Activated CD8-positive, alpha-beta memory T cell treated with anti-CD3 and anti-CD28 coated beads for 24 hours (primary cell): ENCODE measurements around the gene GKN2.

Source experiments
- DNase-seq: peaks from one replicate; pipeline ENCODE4 v3.0.0-alpha.2; 2020

The GKN2 gene, protein sequence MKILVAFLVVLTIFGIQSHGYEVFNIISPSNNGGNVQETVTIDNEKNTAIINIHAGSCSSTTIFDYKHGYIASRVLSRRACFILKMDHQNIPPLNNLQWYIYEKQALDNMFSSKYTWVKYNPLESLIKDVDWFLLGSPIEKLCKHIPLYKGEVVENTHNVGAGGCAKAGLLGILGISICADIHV

DNA sequence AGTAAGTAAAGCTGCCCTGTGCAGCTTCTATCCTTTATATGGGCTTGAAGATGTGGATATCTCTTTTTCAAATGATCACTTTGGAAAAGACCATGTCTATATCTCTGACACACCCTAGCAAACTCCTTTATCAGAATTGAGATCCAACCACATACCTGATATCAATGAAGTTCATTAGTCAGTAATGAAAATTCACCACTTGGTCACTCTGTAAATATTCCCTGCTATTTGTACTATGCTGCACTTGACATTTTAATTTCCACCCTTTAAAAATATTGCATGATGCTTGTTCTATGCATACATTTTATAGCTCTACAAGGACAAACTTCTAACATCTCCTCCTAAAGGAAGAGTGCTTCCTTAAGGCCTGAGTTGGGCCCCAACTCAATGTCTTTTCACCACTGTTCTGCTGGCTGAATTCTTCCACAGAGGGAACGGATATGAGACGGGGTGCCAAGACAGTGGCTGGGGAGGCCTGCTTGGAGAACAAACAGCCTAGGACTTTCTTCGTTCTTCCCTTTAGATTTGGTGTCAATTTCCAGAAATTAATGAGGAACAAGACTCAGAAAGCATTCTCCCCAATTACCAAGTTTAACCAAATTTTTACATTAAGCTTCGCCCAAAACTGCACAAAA is at the start of gene GKN2:
Gene GKN2 (minus strand): TSS at position 7 of the 635 bp plus-strand sequence. CDS start 32 bp downstream, outside the sequence.
- no peak for DNase-seq

DNA sequence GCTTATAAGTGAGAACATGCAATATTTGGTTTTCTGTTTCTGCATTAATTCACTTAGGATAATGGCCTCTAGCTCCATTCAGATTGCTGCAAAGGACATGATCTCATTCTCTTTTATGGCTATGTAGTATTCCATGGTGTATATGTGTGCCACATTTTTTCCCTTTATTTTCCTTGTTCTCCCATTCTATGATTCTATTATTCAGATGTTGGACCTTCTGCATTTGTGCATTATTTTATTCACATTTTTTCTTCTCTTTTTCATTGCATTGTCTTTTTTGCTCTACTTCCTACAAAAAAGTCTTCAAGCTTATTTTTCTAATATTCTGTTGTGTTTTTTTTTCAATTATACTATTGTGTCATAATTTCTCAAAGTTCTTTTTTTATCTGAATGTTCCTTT is 49.2 kb upstream of the GKN2 start:
- no peak for DNase-seq

DNA sequence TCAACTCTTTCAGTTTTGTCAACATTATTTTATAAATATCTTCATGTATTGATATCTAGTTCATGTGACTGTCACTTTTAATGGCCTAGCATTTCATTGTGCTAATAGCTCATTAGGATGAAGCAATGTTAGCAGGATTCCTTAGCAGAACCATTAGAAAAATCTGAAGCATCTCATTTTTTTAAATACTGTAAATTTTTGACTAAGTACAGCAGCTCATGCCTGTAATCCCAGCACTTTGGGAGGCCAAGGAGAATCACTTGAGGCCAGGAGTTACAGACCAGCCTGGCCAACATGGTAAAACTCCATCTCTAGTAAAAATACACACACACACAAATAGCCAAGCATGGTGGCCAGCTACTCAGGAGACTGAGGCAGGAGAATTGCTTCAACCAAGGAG is 44.7 kb upstream of the GKN2 start:
- no peak for DNase-seq

DNA sequence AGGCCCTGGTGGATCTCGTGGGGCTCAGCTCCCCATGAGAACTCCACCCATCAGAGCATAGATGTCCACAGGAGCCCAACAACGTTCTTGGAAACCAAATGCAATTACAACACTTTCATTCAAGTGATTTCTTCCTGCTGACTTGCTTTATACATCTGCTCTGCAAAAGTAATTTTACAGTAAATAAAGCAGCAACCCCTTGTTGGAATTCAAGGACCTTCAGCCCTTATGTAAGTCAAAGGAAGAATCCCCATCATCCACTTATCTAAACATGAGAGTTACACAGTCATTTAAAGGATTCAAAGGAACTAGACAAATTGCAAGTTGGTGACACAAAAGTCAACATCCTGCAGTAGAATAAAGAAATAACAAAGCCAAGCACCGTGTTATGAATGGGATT is 43.2 kb upstream of the GKN2 start:
- DNase-seq, result no peak

DNA sequence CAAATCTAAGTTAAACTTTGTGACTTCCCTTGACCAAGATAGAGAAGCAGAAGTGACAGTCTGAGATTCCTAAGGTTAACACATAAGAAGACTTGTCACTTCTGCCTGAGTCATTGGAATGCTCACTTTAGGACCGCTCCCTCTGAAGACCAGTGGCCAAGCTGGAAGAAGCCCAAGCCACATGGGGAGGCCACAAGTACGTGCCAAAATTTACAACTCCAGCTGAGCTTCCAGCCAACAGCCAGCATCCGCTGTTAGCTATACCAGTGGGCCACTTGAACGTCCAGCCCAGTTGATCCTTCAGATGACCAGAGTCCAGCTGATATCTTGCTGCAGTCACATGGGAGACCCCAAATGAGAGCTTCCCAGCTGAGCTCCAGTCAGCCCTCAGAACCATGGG is 42.2 kb upstream of the GKN2 start:
- DNase-seq, result no peak

DNA sequence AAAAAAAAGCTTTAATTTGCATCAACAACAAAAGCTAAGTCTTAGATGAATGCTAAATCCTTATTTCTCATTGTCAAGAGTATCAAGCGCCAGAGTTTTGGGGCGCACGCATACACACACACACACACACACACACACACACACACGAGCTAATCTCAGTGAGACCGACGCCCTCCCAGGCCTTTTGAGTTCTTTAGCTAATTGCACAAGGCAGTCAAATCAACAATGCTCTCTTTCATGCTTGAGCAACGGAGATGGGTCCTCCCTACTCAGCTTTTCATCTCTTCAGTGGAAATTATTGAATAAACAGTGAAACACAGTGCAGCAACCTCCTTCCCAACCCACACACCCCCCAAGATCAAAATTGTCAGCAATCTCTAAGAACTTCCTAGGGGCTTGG is 41.0 kb upstream of the GKN2 start:
- no peak for DNase-seq

DNA sequence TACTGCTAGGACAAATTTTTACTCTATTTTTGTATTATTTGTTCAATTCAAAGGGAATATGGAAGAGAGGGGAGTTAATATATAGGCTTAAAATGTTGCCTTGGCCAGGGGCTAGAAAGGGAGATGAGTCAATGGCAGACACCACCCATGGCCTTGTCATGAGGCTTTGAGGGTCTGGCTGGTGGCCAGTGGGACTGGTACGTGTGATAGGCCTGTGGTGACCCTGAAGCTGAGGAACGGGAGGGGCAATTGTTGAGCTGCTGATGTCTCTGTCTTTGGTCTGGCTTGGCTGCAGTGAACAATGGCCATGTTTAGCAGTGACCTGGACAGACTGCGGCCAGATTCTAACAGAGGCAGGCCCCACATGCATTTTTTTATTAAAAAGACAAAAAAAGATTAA is 40.2 kb upstream of the GKN2 start:
- DNase-seq, result no peak

DNA sequence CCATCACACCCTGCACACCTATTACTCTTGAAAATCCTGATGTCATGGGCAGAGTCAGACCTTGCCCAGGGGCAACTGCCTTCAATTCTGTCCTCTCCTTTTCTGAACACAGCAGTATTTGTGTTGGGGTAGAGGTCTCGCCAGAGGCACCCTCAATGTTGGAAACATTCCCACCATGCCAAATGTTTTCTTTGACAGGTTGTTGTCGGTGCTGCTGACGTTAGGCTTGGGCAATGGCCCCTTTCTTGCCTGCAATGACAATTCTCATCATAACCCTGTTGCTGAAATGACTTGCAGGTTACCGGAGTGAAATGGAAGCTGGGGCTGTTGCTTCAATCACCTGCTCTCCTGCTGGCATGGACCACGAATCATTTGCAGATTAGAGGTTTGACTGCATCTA is 39.6 kb upstream of the GKN2 start:
- no peak for DNase-seq

DNA sequence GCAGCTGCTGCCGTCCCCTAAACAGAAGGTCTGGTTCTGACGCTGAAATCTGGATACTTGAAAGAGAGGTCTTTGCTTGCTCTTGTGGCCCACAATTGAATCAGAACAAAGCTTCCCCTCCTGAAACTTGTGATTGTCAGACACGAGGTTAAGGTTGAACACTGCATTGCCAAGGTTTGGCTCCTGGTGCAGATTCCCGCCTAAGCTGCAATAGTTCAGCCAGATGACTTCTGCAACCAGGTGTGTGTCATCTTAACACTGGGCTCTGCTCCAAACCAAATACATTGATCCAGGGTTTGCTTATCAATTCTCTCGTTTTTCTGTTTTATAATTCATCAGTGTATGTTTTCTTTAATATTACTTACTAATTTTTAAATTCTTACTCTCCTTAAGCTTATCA is 36.3 kb upstream of the GKN2 start:
- DNase-seq, result no peak

DNA sequence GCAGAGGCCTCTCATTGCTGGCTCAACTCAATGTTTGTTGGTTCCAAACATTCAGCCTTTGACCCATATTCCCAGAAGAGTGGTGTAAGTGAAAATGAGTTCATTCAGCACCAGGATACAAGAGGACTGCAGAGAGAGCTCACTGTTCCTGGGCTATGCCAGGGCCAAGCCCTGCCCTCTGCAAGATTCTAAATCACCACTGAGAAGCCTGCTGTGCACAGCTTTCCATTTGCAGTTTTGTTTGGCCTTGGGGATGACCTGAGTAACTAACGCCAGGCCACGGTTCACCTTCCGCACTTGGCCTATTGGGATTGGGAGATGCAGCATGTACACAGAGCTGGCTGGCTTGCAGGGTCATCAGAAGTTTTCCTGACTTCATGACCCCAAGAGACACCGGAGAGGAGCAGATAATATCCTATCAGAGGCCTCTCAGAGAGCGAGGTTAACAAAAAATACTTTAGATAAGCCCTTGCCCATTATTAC is 34.4 kb upstream of the GKN2 start:
- DNase-seq, result no peak

DNA sequence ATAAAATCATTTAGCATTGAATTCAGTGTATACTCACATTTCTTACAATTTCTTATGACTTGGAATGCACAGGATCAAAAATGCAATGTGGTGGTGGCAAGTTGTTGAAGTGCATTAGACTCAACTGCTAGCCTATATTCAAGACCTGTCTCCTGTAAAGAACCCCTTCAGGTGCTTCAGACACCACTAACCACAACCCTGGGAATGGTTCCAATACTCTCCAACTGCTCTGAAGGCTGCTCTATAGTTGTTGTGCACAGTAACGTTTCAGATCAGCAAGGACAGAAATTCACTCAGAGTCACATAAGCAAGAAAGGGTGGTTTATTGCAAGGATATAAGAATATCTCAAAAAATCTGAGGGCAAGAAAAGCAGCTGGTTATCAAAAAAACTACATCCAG is 28.3 kb upstream of the GKN2 start:
- no peak for DNase-seq

DNA sequence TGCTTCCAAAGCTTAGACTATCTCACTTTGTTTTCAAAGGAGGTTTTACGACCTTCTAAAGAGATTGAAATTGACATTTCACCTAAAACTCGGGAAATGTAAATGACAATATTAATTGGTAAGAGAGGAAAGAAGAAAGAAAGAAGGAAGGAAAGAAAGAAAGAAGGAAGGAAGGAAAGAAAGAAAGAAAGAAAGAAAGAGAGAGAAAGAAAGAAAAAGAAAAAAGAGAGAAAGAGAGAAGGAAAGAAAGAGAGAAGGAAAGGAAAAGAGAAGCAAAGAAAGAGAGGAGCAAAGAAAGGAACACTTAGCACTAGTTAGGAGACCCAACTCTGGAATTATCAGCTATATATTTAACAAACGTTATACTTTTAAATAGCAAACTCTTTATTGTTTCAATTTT is 25.4 kb upstream of the GKN2 start:
- no peak for DNase-seq

DNA sequence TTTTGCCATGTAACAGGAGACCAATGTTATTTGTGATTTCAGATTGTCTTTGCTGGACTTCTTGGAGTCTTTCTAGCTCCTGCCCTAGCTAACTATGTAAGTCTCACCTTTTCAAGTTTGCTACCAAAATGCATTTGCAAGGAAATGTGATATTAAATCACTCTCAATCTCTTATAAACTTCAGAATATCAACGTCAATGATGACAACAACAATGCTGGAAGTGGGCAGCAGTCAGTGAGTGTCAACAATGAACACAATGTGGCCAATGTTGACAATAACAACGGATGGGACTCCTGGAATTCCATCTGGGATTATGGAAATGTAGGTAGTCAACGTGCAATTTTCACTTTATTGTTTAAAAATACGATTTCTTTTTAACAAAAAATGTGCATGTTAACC is 24.8 kb upstream of the GKN2 start:
- DNase-seq, result no peak

DNA sequence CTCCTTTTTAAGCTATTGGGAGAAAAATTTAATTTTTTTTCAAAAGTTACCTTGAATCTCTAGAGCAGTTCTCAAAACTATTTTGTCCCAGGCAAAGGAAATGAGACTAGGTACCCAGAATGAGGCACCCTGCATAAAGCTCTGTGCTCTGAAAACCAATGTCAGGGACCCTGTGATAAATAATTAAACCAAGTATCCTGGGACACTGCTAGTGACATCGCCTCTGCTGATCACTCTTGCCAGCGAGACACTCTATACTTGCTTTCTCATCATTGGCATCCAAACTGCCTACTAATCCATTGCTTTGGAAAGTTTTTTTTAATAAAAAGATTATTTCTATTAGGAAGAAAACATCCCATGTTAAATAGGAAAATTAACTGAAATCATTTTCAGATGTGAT is 23.2 kb upstream of the GKN2 start:
- DNase-seq, result no peak

DNA sequence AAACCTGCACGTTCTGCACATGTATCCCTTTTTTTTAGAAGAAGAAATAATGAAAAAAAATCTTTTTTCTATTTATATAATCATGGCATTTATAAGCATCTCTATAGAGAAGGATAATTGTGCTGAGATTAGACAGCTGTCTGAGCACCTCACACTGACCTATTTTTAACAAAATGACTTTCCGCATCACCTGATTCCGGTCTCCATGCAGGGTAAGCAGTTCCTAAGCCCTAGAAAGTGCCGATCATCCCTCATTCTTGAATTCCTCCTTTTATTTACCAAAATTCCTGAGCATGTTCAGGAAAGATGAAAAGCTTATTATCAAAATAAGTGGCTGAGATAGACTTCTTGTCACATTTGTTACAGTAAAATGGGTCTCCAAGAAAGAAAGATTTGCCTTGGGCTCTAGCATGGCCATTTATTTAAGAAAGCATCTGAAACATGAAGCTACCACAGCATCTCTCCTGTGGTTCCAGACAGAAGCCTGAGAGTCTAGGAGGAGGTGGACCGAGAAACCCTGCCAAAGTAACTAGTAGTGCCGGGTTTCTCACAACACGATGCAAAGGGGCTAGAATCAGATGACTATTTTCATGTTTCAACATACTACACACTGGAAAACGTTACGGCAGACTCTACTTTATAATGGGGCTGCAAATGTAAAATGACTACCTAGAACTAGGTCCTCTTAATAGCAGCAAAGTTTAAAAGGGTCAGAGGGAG is 22.4 kb upstream of the GKN2 start:
- no peak for DNase-seq

DNA sequence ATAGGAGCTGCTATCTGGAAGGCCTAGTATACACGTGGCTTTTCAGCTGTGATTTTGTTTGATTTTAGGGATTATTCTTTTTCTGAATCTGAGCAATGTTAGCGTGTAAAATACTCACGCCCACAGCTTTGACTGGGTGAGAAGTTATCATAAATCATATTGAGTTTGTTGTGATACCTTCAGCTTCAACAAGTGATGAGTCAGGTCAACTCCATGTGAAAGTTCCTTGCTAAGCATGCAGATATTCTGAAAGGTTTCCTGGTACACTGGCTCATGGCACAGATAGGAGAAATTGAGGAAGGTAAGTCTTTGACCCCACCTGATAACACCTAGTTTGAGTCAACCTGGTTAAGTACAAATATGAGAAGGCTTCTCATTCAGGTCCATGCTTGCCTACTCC is 21.6 kb upstream of the GKN2 start, which contains the start of gene GKN1:
Gene GKN1 (plus strand): TSS at position 386 of the 400 bp plus-strand sequence. CDS start 42 bp downstream, outside the sequence.
- no peak for DNase-seq

DNA sequence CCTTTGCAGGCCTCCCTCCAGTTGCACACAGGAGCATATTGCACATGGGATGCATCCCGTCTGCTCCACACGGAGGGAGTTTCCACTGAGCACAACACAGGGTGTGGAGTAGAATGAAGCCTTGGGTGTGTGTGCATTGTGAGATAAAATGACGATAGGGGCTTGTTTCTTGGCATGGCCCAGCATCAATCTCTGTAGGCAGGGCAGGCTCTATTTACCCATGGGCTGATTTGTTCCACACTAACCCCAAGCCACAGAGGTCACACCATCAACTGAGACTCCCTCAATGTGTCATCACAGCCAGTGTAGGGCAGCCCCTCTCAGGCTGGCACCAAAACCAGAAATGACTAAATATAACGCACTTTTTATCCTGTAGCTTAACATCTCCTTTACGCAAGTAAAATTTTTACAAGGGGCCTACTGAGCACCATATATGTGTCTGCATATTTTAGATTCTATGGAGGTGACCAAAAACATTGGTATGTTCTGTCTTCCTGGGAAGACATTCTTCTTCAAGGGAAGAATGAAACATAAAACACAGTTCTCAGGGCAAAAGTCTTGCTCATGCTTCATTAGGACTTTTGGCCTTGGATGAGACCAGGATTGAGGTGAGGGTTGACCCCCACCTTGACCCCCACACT is 19.0 kb upstream of the GKN2 start:
- DNase-seq, result no peak

DNA sequence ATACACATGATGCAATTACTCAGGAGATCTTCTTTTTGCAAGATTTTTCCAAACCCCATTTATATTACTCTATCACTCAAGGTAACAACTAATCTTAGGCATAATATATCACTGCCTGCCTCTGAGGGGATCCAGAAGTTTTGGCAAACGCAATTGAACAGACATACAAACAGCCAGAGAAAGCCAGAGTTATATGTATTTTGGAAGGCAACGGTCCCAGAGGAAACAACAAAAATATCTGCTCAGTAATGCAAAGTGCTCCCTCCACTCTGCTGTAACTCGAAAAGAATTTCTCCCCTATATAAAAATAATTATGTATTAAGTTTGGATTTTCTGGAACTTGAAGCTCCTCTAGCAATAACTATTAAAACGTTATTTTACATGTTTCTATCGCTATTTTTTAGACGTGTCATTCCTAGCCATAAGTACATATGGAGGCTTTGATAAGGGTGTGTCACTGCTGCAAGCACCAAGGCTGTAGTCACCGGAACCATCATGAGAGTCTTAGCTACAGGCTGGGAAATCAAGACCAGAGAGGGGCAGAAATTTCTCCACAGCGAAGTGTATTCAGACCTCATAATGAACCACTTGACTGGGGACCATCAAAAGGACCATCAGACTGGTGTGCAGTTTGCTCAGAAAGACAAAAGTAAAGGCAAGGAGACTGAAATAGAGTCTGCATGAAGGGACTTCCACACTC is 18.0 kb upstream of the GKN2 start:
- no peak for DNase-seq

DNA sequence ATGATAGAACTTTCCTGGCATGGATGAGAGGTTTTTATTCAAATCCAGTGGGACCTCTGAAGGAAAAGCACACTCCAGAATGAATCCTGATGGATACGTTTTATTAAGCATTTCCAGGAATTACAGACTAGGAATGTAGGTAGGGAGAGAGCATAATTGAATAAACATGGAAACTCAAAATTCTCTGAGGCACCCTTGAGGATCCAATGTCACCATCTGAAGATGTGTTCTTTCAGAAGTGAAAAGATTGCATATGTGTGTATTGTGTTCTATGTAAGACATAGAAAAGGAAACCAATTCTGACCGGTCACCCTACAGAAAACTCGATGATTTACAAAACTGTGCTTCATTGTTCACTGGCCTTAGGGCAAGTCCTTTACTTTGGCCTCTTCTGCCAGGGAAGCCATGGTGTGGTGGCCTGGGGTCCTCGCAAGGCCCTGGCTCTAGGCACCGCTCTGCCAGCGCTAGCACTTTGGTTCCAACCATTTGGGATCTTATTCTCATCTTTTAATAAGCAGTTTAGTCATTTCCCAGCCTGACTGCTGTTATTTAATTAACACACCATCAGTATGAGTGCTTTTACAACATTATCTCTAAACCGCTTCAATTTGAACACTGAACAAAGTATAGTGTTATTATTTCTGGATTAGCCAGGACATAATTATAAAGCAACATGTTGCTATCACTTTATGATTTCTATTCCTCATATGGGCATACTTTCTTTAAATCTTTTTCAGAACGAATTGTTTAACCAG is 17.2 kb upstream of the GKN2 start:
- DNase-seq, result no peak

DNA sequence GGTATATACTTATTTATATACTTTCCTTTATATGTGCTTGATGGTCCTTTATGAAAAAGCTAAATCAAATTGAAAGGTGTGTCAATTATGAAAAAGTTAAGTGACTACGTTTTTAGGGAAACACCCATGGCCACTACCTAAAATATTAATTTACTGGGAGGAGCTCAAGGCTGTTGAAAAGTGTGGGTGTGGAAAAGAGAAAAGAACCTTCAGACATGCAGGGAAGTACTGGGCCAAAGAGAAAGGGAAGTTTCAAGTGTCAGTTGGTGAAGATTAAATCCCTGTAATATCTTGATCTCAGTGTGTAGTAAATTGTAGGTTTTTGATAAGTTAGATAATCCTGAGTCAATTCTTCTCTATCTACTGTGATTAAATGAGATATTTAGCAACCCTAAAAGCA is 15.5 kb upstream of the GKN2 start:
- DNase-seq, result no peak

DNA sequence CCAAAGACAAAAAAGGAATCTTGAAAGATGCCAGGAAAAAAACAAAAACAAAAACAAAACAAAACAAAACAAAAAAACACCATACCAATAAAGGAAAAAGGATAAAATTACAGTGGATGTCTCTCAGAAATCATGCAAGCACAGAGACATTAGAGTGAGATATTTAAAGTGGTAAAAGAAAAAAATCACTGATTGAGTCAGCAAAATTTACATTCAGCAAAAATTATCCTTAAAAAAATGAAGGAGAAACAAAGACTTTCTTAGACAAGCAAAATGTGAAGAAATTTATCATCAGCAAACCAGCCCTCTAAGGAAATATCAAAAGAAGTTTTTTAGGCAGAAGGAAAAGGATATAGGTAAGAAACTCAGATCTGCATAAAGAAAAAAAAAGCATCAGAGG is 11.6 kb upstream of the GKN2 start:
- DNase-seq, result no peak

DNA sequence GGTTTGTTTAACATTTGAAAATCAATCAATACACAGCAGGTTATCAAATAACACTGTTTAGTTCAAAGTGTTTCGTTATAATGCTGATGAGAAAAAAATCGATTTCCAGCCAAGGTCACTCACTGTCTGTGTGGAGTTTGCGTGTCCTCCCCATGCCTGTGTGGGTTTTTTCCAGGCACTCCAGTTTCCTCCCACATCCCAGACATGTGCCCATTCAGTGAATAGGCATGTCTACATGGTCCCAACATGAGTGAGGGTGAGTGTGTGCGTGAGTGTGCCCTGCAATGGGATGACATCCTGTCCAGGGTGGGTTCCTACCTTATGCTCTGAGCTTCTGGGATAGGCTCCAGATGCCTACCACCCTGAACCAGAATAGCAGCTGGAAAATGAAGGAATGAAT is 8.7 kb upstream of the GKN2 start:
- no peak for DNase-seq
